ENCODE results near the gene CNTNAP2.
"Not testable (repeated sequence)": the region's sequence is repeated elsewhere in the genome, so short reads cannot be mapped to it uniquely, and the experiment has no call there.

Gene CNTNAP2

DNA sequence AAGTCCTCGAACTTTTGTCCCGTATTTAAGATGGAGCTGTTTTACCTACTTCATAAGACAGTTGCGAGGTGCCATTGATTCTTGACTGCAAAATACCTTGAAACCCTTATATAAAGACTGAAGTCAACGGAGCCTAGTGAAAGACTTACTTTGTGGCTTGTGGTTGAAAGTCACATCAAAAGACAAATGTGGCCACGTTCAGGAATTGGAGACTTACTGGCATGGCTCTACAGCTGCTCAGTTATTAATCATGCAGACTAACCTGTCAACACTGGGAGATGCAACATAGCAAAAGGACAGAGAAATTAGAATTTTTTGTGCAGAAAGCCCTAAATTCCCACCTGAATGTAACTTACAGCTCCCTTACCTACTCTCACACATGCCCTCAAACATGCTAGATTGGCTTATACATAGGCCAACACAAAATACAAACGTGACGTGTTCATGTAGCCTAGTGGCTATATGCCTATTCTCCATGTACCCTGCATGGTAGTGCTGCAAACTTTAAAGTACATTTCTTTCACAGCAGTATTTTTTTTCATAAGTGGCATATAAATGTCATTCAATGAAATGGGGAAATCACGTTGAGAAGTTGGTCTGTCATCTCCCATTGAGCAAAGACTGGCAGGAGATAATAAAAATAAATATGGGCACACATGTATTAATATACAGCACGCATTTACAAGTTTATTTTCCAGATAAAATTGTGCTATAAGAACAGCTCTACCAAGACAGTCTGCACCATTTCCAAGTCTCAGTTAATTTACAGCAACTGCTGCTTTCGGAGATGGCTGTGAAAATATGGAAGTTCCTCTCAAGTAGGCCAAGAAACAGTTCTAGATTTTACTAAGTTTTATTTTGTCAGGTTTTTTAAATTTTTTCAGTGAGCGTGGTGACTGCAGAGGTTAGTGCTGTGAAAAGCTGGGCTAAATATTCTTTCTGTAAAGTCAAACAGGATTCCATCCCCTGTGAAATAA lies 2303.5 kb downstream of the CNTNAP2 start:
- no peak overlapping the region for H3K4me3 ChIP-seq (ENCODE audit: low read depth, low read length)
- DNase-seq (ENCODE audit: low read depth), result no peak
- TF ChIP-seq, protein P1, sequence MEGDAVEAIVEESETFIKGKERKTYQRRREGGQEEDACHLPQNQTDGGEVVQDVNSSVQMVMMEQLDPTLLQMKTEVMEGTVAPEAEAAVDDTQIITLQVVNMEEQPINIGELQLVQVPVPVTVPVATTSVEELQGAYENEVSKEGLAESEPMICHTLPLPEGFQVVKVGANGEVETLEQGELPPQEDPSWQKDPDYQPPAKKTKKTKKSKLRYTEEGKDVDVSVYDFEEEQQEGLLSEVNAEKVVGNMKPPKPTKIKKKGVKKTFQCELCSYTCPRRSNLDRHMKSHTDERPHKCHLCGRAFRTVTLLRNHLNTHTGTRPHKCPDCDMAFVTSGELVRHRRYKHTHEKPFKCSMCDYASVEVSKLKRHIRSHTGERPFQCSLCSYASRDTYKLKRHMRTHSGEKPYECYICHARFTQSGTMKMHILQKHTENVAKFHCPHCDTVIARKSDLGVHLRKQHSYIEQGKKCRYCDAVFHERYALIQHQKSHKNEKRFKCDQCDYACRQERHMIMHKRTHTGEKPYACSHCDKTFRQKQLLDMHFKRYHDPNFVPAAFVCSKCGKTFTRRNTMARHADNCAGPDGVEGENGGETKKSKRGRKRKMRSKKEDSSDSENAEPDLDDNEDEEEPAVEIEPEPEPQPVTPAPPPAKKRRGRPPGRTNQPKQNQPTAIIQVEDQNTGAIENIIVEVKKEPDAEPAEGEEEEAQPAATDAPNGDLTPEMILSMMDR (conservative IDR thresholded peaks at IDR 0.05; ENCODE audit: low read depth, low read length), result no peak

DNA sequence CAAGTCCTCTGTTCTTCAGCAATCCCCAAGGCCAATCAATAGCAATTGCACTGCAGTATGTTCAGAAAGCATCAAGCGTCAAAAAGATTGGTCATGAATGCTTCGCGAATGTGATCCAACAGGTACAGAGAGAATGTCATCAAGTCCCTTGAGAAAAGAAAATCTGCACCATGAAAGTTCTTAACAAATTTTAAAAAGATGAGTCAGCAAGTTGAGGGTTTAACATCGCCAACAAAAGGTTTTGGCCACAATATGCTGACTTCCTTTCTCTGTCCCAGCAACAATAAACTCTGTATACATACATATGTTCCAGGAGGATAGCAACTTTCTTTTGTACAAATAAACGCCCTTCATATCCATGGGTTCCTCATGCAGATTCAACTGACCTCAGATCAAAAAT lies 2305.4 kb downstream of the CNTNAP2 start:
- DNase-seq (ENCODE audit: low read depth), result no peak
- TF ChIP-seq, protein P1 (conservative IDR thresholded peaks at IDR 0.05; ENCODE audit: low read depth, low read length), result no peak
- no peak overlapping the region for H3K4me3 ChIP-seq (ENCODE audit: low read depth, low read length)

GRCh38 chr7:148426393-148426792 lies 2309.8 kb downstream of the CNTNAP2 start:
- DNase-seq (ENCODE audit: low read depth); H3K4me3 ChIP-seq (ENCODE audit: low read depth, low read length): not testable (repeated sequence)

DNA sequence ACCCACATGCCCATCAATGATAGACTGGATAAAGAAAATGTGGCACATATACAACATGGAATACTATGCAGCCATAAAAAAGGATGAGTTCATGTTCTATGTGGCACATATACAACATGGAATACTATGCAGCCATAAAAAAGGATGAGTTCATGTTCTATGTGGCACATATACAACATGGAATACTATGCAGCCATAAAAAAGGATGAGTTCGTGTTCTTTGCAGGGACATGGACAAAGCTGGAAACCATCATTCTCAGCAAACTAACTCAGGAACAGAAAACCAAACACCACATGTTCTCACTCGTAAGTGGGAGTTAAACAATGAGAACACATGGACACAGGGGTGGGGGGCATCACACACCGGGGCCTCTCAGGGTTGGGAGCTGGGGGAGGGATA lies 2314.1 kb downstream of the CNTNAP2 start:
- not testable (repeated sequence) for DNase-seq (ENCODE audit: low read depth); H3K4me3 ChIP-seq (ENCODE audit: low read depth, low read length)

- DNase-seq (ENCODE audit: low read depth), result no peak
- TF ChIP-seq, protein P1 (conservative IDR thresholded peaks at IDR 0.05; ENCODE audit: low read depth, low read length), result no peak
- H3K4me3 ChIP-seq (ENCODE audit: low read depth, low read length), result no peak overlapping the region
Observed at GRCh38 chr7:148433521-148434180, 2317.1 kb downstream of the CNTNAP2 start.

DNA sequence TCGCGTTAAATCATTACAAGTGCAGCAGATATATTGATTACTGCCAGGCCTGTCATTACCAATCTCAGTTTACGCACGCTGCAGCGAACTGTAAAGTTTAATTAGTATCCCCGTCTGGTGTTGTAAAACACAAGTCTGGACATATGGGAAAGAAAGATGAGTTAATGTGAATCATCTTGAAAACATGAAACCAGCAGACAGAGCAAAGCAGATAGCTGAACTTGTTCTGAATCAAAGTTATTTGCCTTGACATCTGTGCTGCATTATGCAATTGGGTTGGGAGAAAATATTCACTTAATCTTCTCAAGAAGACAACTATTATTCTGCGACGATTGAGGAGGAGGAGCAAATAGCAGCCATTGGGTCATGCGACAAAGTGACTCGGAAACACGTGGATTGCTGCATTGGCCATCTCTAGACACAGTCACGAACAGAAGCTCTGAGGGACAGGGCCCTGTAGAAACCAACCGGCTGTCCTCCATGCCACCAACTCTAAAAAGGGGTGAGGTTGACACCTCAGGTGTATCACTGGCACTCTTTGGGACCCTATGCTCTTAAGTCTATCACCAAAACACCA lies 2317.7 kb downstream of the CNTNAP2 start:
- peak; percentile 4 for DNase-seq (ENCODE audit: low read depth)
- TF ChIP-seq, protein P1 (conservative IDR thresholded peaks at IDR 0.05; ENCODE audit: low read depth, low read length), result no peak

GRCh38 chr7:148434887-148435286 lies 2318.3 kb downstream of the CNTNAP2 start:
- H3K4me3 ChIP-seq (ENCODE audit: low read depth, low read length), result no peak overlapping the region
- TF ChIP-seq, protein P1 (conservative IDR thresholded peaks at IDR 0.05; ENCODE audit: low read depth, low read length), result no peak
- no peak for DNase-seq (ENCODE audit: low read depth)

More for the DNA sequence above, 2317.7 kb downstream of the CNTNAP2 start:
- H3K4me3 ChIP-seq (ENCODE audit: low read depth, low read length), result no peak overlapping the region

All from choroid plexus epithelial cell (primary cell).